Fibroblast of skin of right biceps (primary cell): Measurements from ENCODE around the gene CBLN1.
"Not testable (repeated sequence)": the region's sequence is repeated elsewhere in the genome, so short reads cannot be mapped to it uniquely, and the experiment has no call there.

Experiments used
- DNase-seq: peaks from one replicate; pipeline ENCODE4 v3.0.0-alpha.2; 2013

The CBLN1 gene

GRCh38 chr16:49277386-49277742 is 4.3 kb downstream of the CBLN1 start:
- DNase-seq: no peak

GRCh38 chr16:49276646-49277385 is 4.8 kb downstream of the CBLN1 start:
- no peak for DNase-seq

DNA sequence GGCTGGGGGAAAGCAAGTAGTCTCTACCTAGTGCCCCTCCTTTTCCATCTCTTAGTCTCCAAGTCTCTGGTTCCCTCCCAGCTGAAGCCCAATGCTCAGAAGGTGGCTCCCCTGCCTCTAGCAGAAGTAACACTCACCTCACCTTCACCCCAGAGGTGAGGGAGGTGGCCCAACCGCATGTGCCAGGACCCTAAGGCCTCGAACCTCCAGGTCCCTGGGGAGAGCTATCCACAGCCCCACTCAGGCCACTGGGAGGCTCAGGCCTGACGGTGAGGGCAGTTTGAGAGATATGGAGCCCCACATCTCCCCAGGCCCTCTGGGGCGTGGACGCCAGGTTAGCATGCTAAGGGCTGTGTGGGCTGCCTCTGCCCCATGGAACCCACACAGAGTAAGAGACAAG is 5.8 kb downstream of the CBLN1 start:
- no peak for DNase-seq

- DNase-seq: no peak
Observed at GRCh38 chr16:49275050-49275730, 6.4 kb downstream of the CBLN1 start.

GRCh38 chr16:49274591-49274990 is 7.0 kb downstream of the CBLN1 start:
- DNase-seq: no peak

DNA sequence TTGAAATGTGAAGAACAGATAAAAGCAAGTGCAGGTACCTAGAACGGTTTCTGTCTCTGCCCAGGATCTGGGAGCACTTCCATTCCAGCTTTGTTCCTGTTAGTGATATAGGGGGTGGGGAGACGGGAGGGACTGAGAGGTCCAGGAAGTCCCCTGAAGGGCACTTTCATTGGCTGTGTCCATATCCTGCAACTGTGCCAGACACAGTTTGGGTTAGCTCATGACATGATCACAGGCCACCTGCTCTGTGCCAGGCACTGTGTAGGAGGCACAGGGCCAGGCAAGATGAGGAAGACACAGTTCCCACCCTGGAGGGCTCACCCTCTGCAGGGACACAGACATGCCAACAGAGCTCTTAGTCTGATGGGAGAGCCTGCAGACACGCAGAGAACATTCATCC is 7.9 kb downstream of the CBLN1 start:
- no peak for DNase-seq

DNA sequence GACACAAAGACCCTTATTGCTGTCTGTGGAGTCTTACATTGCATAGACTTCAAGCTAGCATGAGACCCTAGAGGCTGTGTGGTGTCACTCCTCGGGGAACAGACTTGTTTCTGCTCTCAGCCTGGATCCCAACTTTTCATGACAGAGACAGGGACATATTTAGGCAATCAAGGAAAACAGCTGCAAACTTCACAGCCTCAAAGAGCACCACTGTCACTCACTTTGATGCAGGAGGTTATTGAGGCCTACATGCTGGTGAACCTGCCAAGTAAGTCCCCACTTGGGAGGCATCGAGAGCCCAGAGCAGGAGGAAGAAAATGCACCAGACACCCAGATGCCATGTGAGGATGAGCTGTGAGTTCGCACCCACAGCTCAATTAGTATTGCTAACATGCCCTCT is 10.3 kb downstream of the CBLN1 start:
- DNase-seq: no peak

DNA sequence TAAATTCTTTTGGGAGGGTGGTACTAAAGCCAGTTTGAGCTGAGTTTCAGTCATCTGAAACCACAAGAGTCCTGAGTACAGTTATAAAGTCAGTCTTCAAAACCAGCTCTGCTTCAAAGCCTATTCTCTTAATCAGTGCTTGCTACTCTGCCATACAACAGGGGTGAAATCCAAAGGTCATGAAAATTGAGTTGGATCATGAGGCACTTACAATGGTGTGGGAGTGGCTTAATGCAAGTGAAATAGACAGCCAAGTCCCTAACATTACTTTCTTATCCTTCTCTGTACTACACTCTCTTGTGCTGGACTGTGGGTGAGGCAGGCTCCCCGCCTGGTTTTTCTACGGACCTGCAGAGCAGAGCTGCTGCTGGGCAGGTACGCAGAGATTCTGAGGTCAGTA is 12.4 kb downstream of the CBLN1 start:
- DNase-seq: no peak

DNA sequence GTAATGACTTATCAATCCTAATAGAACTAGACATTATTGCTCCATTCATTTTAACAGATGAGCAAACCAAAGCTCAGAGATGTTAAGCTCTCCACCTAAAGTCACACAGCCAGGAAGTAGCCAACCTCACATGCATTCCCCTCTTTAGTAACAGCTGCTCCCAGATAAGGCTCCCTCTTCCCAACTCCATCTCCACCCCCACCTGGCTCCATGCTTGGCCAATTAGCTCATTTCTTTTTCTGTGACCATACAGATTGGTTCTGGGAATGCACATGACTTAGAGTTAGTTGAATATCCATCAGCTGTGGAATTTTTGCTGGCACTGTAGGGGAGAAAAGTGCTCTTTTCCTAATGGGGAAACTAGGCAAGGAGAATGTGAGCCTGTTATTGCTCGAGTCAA is 13.0 kb downstream of the CBLN1 start:
- DNase-seq: no peak

DNA sequence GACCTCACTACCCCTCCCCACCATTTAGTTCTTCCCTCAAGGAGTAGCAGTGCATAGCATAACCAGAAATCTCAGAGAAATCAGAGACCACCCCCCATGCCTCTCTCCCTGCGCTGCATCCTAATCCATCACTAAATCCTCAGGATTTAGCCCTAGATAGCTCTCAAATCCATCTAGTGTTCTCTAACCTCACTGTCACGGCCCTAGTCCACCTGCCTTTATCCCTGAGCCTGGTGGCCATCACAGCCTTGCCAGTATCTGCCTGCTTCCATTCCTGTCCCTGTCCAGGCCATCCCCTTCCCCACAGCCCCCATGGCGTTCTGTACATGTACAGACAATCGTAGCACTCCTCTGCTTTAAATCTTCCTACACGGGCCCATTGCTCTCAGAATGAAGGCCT is 19.1 kb downstream of the CBLN1 start:
- DNase-seq: no peak

- no peak for DNase-seq
Observed at GRCh38 chr16:49261930-49262329, 19.7 kb downstream of the CBLN1 start.

DNA sequence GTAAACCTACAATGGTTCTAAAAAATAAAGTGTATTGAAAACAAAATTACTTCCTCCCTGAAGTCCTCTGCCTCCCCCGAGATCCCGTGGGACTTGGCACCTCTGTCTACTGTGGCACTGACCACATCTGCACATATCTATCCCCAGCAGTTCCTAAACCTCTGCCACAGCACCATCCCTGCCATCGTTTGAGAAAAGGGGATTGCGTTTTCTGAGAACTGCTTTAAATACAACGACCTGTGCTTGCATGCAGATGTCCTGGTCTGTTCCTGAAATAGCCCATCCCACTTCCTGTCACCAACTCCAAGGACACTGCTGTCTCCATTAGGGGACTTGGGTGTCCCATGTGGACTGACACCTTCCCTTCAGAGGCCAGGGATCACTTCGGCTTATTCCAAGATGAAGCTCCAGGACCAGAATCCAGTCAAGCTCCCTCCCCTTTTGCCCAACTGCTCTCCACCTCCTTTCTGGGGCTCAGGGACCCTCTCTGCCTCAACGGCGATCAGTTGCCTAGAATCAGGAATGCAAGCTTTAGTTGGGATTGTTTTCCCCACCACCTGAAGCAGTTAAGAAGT is 20.6 kb downstream of the CBLN1 start:
- no peak for DNase-seq

- DNase-seq: no peak
Observed at GRCh38 chr16:49260253-49260652, 21.4 kb downstream of the CBLN1 start.

- no peak for DNase-seq
Observed at GRCh38 chr16:49259330-49259729, 22.3 kb downstream of the CBLN1 start.

- no peak for DNase-seq
Observed at GRCh38 chr16:49250689-49251088, 30.9 kb downstream of the CBLN1 start.

GRCh38 chr16:49248227-49248626 is 33.4 kb downstream of the CBLN1 start:
- no peak for DNase-seq

- DNase-seq: no peak
Observed at GRCh38 chr16:49236216-49236615, 45.4 kb downstream of the CBLN1 start.

GRCh38 chr16:49228335-49228734 is 53.3 kb downstream of the CBLN1 start:
- DNase-seq: not testable (repeated sequence)
